ENCODE data around the gene LMNA. TPM values are rescaled to one million over a fixed set of nuclear protein-coding genes. Genes with fewer than 3 reads are reported as not detected.
"Not testable (repeated sequence)": the region's sequence is repeated elsewhere in the genome, so short reads cannot be mapped to it uniquely, and the experiment has no call there.

LMNA gene
- total and polyA plus RNA-seq, 11 donors = 223 to 396 (median 273) TPM

GRCh38 chr1:156124557-156125483, 10.3 kb downstream of the LMNA start:
- peak overlapping the region; percentile 96 to 100 (median 98) for H3K27ac ChIP-seq
- no peaks in the 10 kb centered on the region for H3K9me3 ChIP-seq
- peak overlapping the region in 8 of 12 donors; percentile 30 to 100 (median 60) for H3K4me3 ChIP-seq
- no peaks in the 10 kb centered on the region for H3K27me3 ChIP-seq
- intact Hi-C loops (cut with DNase I) = loop anchor here in 2 of 10 donors (2.0 to 10.0 kb wide), 2 partner anchors 18 to 380 kb away; partner anchors contain the start of gene MEF2D (in 1 of the 2)
- H3K4me1 ChIP-seq = peaks cover 68 to 100% (median 99%) of the 10 kb centered on the region in 12 donors
- WGBS, 4 donors = 46 to 57% (median 51%) methylated on average over 16 to 17 of the region's 17 CpGs
- TF ChIP-seq POLR2A (IDR thresholded peaks at IDR 0.05) = no peak
- no peak for TF ChIP-seq CTCF (IDR thresholded peaks at IDR 0.05)
- peaks cover 0 to 24% (median 0%) of the 10 kb centered on the region in 9 donors for H3K36me3 ChIP-seq
- peak in 3 of 4 donors; percentile 2 to 6 (median 4) for ATAC-seq
- DNase-seq = peak in 3 of 5 donors; percentile 56 to 71 (median 62)

- not testable (repeated sequence) for DNase-seq, H3K9me3 ChIP-seq, H3K27me3 ChIP-seq, ATAC-seq
- Histone ChIP-seq H3K36me3 (peaks cover 0 to 22% (median 2%) of the 10 kb centered on the region in 9 donors), H3K27ac (peak overlapping the region; percentile 96 to 100 (median 98)), H3K4me3 (peak overlapping the region in 9 of 12 donors; percentile 17 to 49 (median 34)), H3K4me1 (peaks cover 68 to 100% (median 99%) of the 10 kb centered on the region in 12 donors)
- 64 to 77% (median 73%) methylated on average over 10 of the region's 10 CpGs for WGBS, 4 donors
- intact Hi-C loops (cut with DNase I) = loop anchor here in 2 of 10 donors (2.0 to 10.0 kb wide), 2 partner anchors 19 to 379 kb away; partner anchors contain the start of gene MEF2D (in 1 of the 2)
These were observed 11.0 kb downstream of the LMNA start for GRCh38 chr1:156125544-156125943.

- H3K27me3 ChIP-seq = no peaks in the 10 kb centered on the region
- peak; percentile 91 to 97 (median 95) for DNase-seq
- H3K4me3 ChIP-seq = peak overlapping the region in 9 of 12 donors; percentile 17 to 49 (median 34)
- H3K9me3 ChIP-seq = no peaks in the 10 kb centered on the region
- peaks cover 0 to 22% (median 8%) of the 10 kb centered on the region in 9 donors for H3K36me3 ChIP-seq
- TF ChIP-seq CTCF (IDR thresholded peaks at IDR 0.05) = peak; percentile 9 to 59 (median 40)
- peak in 1 of 2 donors; percentile 42 for TF ChIP-seq POLR2A (IDR thresholded peaks at IDR 0.05)
- intact Hi-C loops (cut with DNase I) = loop anchor here in 1 of 10 donors (2.0 to 10.0 kb wide), 2 partner anchors 21 to 379 kb away; partner anchors contain the start of gene MEF2D
- H3K4me1 ChIP-seq = peaks cover 63 to 100% (median 99%) of the 10 kb centered on the region in 12 donors
- peak overlapping the region; percentile 96 to 100 (median 98) for H3K27ac ChIP-seq
- peak; percentile 44 to 68 (median 64) for ATAC-seq
- 9 to 14% (median 11%) methylated on average over 8 to 11 of the region's 11 CpGs for WGBS, 4 donors
These were observed 11.6 kb downstream of the LMNA start for GRCh38 chr1:156126043-156126629.
